IMR-90 (cell line): ENCODE measurements around the gene TUBGCP6. TPM values are rescaled to one million over a fixed set of nuclear protein-coding genes. Genes with fewer than 3 reads are reported as not detected.

Experiments used
- ATAC-seq: fragments of 200-7000 bp; cut with Tn5 transposase; 2 replicates; pipeline ENCODE4 v1.9.1; 2020; ENCODE audit warnings: low read depth, mild to moderate bottlenecking, moderate library complexity
- BruUV-seq: library from RNA; stranded (reverse); fragments of 400-500 nt; replicated peaks from 2 replicates; lab custom pipeline; 2021; lab: Mats Ljungman, UMichigan
- CTCF ChIA-PET: fragments of 300-600 bp; formaldehyde crosslinking; extraction: SDS; loops from one replicate; lab custom pipeline; 2021; ENCODE audit warnings: antibody characterized with exemption; lab: Yijun Ruan, JAX
- POLR2A ChIA-PET: fragments of 300-600 bp; sonication (Branson Sonifier 250); formaldehyde crosslinking; loops from one replicate; lab custom pipeline; 2022; ENCODE audit warnings: antibody characterized with exemption; ENCODE audit not compliant: unreplicated experiment; lab: Charles Lee
- DNase-seq: peaks from one replicate; pipeline ENCODE4 v3.0.0; 2013
- H2AFZ ChIP-seq: replicated peaks from 2 replicates; pipeline ENCODE3; 2013; ENCODE audit warnings: low read length, mild to moderate bottlenecking; ENCODE audit not compliant: poor library complexity
- H2AK5ac ChIP-seq: 2 replicates; pipeline ENCODE4 v1.6.1; 2013; ENCODE audit warnings: low read depth, low read length, inconsistent platforms
- H2AK9ac ChIP-seq: replicated peaks from 2 replicates; pipeline ENCODE3; 2013; ENCODE audit warnings: mild to moderate bottlenecking, low read depth, low read length, moderate library complexity; ENCODE audit not compliant: poor library complexity
- H2BK120ac ChIP-seq: 2 replicates; pipeline ENCODE4 v1.6.1; 2013; ENCODE audit warnings: low read depth, low read length, inconsistent platforms
- H2BK15ac ChIP-seq: 3 replicates; pipeline ENCODE4 v1.6.1; 2013; ENCODE audit warnings: low read depth, low read length, inconsistent platforms
- H2BK20ac ChIP-seq: 2 replicates; pipeline ENCODE4 v1.6.1; 2013; ENCODE audit warnings: low read depth, mild to moderate bottlenecking, inconsistent platforms, low read length, moderate library complexity
- H2BK5ac ChIP-seq: 2 replicates; pipeline ENCODE4 v1.6.1; 2013; ENCODE audit warnings: mild to moderate bottlenecking, low read depth, low read length, inconsistent platforms; ENCODE audit not compliant: poor library complexity, severe bottlenecking
- H3K14ac ChIP-seq: replicated peaks from 2 replicates; pipeline ENCODE4 v1.6.1; 2013; ENCODE audit warnings: low read depth, low read length, inconsistent platforms
- H3K18ac ChIP-seq: 2 replicates; pipeline ENCODE4 v1.6.1; 2013; ENCODE audit warnings: low read depth, low read length, control low read depth
- H3K23ac ChIP-seq: 2 replicates; pipeline ENCODE4 v1.6.1; 2013; ENCODE audit warnings: low read depth, low read length, inconsistent platforms
- H3K27ac ChIP-seq: 2 replicates; pipeline ENCODE4 v1.5.1; 2013; ENCODE audit warnings: mild to moderate bottlenecking, control low read depth, low read length; ENCODE audit not compliant: insufficient read depth
- H3K27me3 ChIP-seq: 2 replicates; pipeline ENCODE4 v1.6.1; 2013; ENCODE audit warnings: low read length; ENCODE audit not compliant: control insufficient read depth, insufficient read depth
- H3K36me3 ChIP-seq: 2 replicates; pipeline ENCODE4 v1.6.1; 2013; ENCODE audit warnings: low read length, mixed read lengths; ENCODE audit not compliant: control insufficient read depth, insufficient read depth
- H3K4ac ChIP-seq: 2 replicates; pipeline ENCODE4 v1.6.1; 2013; ENCODE audit warnings: low read depth, low read length, inconsistent platforms
- H3K4me1 ChIP-seq: 2 replicates; pipeline ENCODE4 v1.6.1; 2013; ENCODE audit warnings: low read length, mixed read lengths; ENCODE audit not compliant: control insufficient read depth, insufficient read depth
- H3K4me2 ChIP-seq: 2 replicates; pipeline ENCODE4 v1.6.1; 2013; ENCODE audit warnings: low read depth, mild to moderate bottlenecking, control low read depth, low read length, moderate library complexity
- H3K4me3 ChIP-seq: 2 replicates; pipeline ENCODE4 v1.5.1; 2013; ENCODE audit warnings: low read depth, mild to moderate bottlenecking, control low read depth, low read length, moderate library complexity; ENCODE audit not compliant: insufficient read depth
- H3K56ac ChIP-seq: 2 replicates; pipeline ENCODE4 v1.6.1; 2013; ENCODE audit warnings: low read length, inconsistent platforms; ENCODE audit not compliant: insufficient read depth; ENCODE audit errors: extremely low read depth
- H3K79me1 ChIP-seq, 2 experiments: 2 replicates each; pipeline ENCODE4 v1.6.1; 2013; ENCODE audit warnings: low read length in 2 of 2, inconsistent platforms in 1 of 2, low read depth in 1 of 2
- H3K9ac ChIP-seq: 2 replicates; pipeline ENCODE4 v1.6.1; 2013; ENCODE audit warnings: low read depth, low read length, control low read depth
- H3K9me1 ChIP-seq: 2 replicates; pipeline ENCODE4 v1.6.1; 2013; ENCODE audit warnings: low read length, inconsistent platforms; ENCODE audit not compliant: insufficient read depth
- H3K9me3 ChIP-seq: 2 replicates; pipeline ENCODE4 v1.6.1; 2013; ENCODE audit warnings: low read length; ENCODE audit not compliant: control insufficient read depth, insufficient read depth
- H4K20me1 ChIP-seq: 2 replicates; pipeline ENCODE4 v1.6.1; 2013; ENCODE audit warnings: low read length, inconsistent platforms; ENCODE audit not compliant: insufficient read depth
- H4K5ac ChIP-seq: 2 replicates; pipeline ENCODE4 v1.6.1; 2013; ENCODE audit warnings: mild to moderate bottlenecking, low read depth, low read length, control low read depth
- H4K8ac ChIP-seq, 2 experiments: 2 replicates each; pipeline ENCODE4 v1.6.1; 2013; ENCODE audit warnings: low read depth in 2 of 2, low read length in 2 of 2, control low read depth in 1 of 2, inconsistent platforms in 1 of 2
- H4K91ac ChIP-seq: 2 replicates; pipeline ENCODE4 v1.6.1; 2013; ENCODE audit warnings: low read depth, low read length, inconsistent platforms; ENCODE audit not compliant: insufficient read depth
- BHLHE40 ChIP-seq: fragments of 150-350 bp; IDR thresholded peaks from 2 replicates; pipeline ENCODE4 v1.6.1; 2016; ENCODE audit warnings: mild to moderate bottlenecking, low read depth, low read length
- CHD1 ChIP-seq: IDR thresholded peaks from 2 replicates; pipeline ENCODE4 v1.6.1; 2012; ENCODE audit warnings: low read depth, low read length, improper control_type of control experiment
- FOS ChIP-seq: fragments of 150-350 bp; IDR thresholded peaks from 2 replicates; pipeline ENCODE4 v1.6.1; 2016; ENCODE audit warnings: low read depth, low read length
- POLR2A ChIP-seq: IDR thresholded peaks from 2 replicates; pipeline ENCODE4 v1.6.1; 2012; ENCODE audit warnings: mild to moderate bottlenecking, low read depth, low read length
- RAD21 ChIP-seq: IDR thresholded peaks from 2 replicates; pipeline ENCODE4 v1.6.1; 2012; ENCODE audit warnings: low read length, improper control_type of control experiment
- WGBS, 2 experiments: methylation state at CpG; one replicate each; pipeline versions ENCODE4 v1.1.5 to v1.1.7; 2013; ENCODE audit warnings: missing lambda C conversion rate in 2 of 2; ENCODE audit not compliant: insufficient read length in 1 of 2; ENCODE audit errors: extremely low coverage in 2 of 2; 5-methylcytosine and 5-hydroxymethylcytosine counted together
- dilution Hi-C: fragments of 300-500 bp; cut with HindIII; formaldehyde crosslinking; loops from one replicate; pipeline ENCODE4 v1.14.3; 2018; ENCODE audit warnings: low sequenced_read_pairs; ENCODE audit not compliant: unreplicated experiment
- in situ Hi-C: fragments of 300-500 bp; cut with MboI; formaldehyde crosslinking; loops from 3 replicates; pipeline ENCODE4 v1.14.3; 2019; ENCODE audit warnings: low sequenced_read_pairs, inconsistent platforms, mixed read lengths
- intact Hi-C: fragments of 100-400 bp; cut with micrococcal nuclease; formaldehyde crosslinking; loops from 2 replicates; pipeline ENCODE4 v1.10.0; 2022
- polyA plus RNA-seq, 3 experiments: library from polyadenylated mRNA; depleted of rRNA; stranded (reverse); fragments of >200 nt; gene quantifications; 2 replicates each; pipeline ENCODE4 v1.2.3, GENCODE V29; 2012; ENCODE audit warnings: low replicate concordance in 1 of 3
- total RNA-seq: library from RNA; depleted of rRNA; stranded (reverse); fragments of >200 nt; gene quantifications from 2 replicates; pipeline ENCODE4 v1.2.3, GENCODE V29; 2012
- TF ChIP-seq, protein P1 (sequence below): conservative IDR thresholded peaks from 2 replicates; pipeline ENCODE4 v1.5.1; 2012; ENCODE audit warnings: mild to moderate bottlenecking, low read depth, low read length, improper control_type of control experiment
- TF ChIP-seq, protein P2 (sequence below): fragments of 150-350 bp; IDR thresholded peaks from 2 replicates; pipeline ENCODE4 v1.6.1; 2017; ENCODE audit warnings: mild to moderate bottlenecking, antibody characterized with exemption, low read length, low read depth

TUBGCP6 gene
- total and polyA plus RNA-seq, 2 of the 4 experiments (the other 2 are of a cell fraction), result 10.8 to 28.6 TPM

DNA sequence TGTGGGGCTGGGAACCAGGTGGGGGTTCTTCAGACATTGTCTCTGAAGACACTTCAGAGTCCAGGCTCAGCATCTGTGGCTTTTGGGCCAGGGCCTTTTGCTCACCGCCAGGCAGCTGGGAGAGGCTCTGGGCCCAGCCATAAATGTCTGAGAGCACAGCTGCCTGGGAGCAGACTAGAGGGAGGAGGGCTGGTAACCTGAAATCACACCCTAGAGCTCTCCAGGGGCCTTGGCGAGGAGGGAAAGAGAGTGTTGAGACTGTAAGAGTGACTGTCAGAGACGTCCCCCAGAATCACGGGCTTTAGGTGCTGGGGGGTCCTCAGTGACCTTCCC, 55.0 kb downstream of the TUBGCP6 start:
- H3K9ac ChIP-seq, result no peak overlapping the region
- H2BK120ac ChIP-seq, result no peak overlapping the region
- H3K79me1 ChIP-seq, result peaks cover 14 to 67% of the 10 kb centered on the region in 2 experiments
- intact Hi-C loops (no loop called here), in situ Hi-C loops (no loop called here), dilution Hi-C loops (no loop called here)
- H3K23ac ChIP-seq, result no peak overlapping the region; the same call in none of the 2 replicates
- 17% methylated on average over 2 of the region's 4 CpGs; no CpG with 5 or more reads in 1 of the 2 experiments for WGBS, 2 experiments
- BruUV-seq, result no TSS peak
- H3K56ac ChIP-seq, result no peak overlapping the region
- no peak overlapping the region for H3K18ac ChIP-seq
- H4K8ac ChIP-seq, result no peak overlapping the region
- TF ChIP-seq FOS (no peak), POLR2A (no peak), RAD21 (no peak), BHLHE40 (no peak), CHD1 (no peak)
- TF ChIP-seq, protein P1, sequence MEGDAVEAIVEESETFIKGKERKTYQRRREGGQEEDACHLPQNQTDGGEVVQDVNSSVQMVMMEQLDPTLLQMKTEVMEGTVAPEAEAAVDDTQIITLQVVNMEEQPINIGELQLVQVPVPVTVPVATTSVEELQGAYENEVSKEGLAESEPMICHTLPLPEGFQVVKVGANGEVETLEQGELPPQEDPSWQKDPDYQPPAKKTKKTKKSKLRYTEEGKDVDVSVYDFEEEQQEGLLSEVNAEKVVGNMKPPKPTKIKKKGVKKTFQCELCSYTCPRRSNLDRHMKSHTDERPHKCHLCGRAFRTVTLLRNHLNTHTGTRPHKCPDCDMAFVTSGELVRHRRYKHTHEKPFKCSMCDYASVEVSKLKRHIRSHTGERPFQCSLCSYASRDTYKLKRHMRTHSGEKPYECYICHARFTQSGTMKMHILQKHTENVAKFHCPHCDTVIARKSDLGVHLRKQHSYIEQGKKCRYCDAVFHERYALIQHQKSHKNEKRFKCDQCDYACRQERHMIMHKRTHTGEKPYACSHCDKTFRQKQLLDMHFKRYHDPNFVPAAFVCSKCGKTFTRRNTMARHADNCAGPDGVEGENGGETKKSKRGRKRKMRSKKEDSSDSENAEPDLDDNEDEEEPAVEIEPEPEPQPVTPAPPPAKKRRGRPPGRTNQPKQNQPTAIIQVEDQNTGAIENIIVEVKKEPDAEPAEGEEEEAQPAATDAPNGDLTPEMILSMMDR, result no peak
- TF ChIP-seq, protein P2, sequence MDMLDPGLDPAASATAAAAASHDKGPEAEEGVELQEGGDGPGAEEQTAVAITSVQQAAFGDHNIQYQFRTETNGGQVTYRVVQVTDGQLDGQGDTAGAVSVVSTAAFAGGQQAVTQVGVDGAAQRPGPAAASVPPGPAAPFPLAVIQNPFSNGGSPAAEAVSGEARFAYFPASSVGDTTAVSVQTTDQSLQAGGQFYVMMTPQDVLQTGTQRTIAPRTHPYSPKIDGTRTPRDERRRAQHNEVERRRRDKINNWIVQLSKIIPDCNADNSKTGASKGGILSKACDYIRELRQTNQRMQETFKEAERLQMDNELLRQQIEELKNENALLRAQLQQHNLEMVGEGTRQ, result no peak
- H3K4me3 ChIP-seq, result no peak overlapping the region
- H2BK20ac ChIP-seq, result no peak overlapping the region
- CTCF ChIA-PET, result no interaction called here
- no peak overlapping the region for H4K5ac ChIP-seq
- no peaks in the 10 kb centered on the region for H3K9me3 ChIP-seq
- ATAC-seq (peak; percentile 1), DNase-seq (no peak)
- H2BK15ac ChIP-seq, result no peak overlapping the region
- H3K4me1 ChIP-seq, result peaks cover 20% of the 10 kb centered on the region
- peaks cover 7% of the 10 kb centered on the region for H3K9me1 ChIP-seq
- H4K91ac ChIP-seq, result no peak overlapping the region
- peaks cover 39% of the 10 kb centered on the region for H4K20me1 ChIP-seq
- H2AK9ac ChIP-seq, result peak overlapping the region; percentile 73
- peak overlapping the region; percentile 72 for H3K4ac ChIP-seq
- H3K4me2 ChIP-seq, result no peak overlapping the region; the same call in 1 of the 2 replicates
- H3K14ac ChIP-seq, result no peak overlapping the region
- H2AFZ ChIP-seq, result peak overlapping the region; percentile 80
- POLR2A ChIA-PET, result no interaction called here
- H3K36me3 ChIP-seq, result peaks cover 21% of the 10 kb centered on the region
- no peak overlapping the region for H3K27ac ChIP-seq
- no peaks in the 10 kb centered on the region for H3K27me3 ChIP-seq
- no peak overlapping the region for H2BK5ac ChIP-seq
- H2AK5ac ChIP-seq, result no peak overlapping the region; the same call in 1 of the 2 replicates
